ENCODE measurements around the gene CDK5R2. TPM values are rescaled to one million over a fixed set of nuclear protein-coding genes. Genes with fewer than 3 reads are reported as not detected.

CDK5R2 gene
- total RNA-seq, 1 experiment from 2014 or later = 1.3 TPM

- intact Hi-C loops (cut with micrococcal nuclease; ENCODE audit: unreplicated experiment) = loop anchor here (5.0 kb wide), 1 partner anchor 129 kb away; no protein-coding TSS in a partner anchor
- no peak overlapping the region for H3K27ac ChIP-seq (ENCODE audit: low read length)
- DNase-seq (ENCODE audit: low read depth, low spot score) (no peak), ATAC-seq (peak; percentile 57)
- H3K9me3 ChIP-seq (ENCODE audit: control insufficient read depth, insufficient read depth, low read depth, low read length) = no peaks in the 10 kb centered on the region
- no peaks in the 10 kb centered on the region for H3K36me3 ChIP-seq (ENCODE audit: control insufficient read depth, insufficient read depth, low read length)
- ChIA-PET CTCF (interaction anchor here (0.5 to 2.5 kb wide), 14 partner anchors 12 to 231 kb away, joined by 3 to 20 read pairs (median 4); partner anchors contain the start of gene CDK5R2), POLR2A (no interaction called here)
- peaks cover 16% of the 10 kb centered on the region; the same call in 1 of the 2 replicates for H3K27me3 ChIP-seq (ENCODE audit: control insufficient read depth, insufficient read depth, low read length)
- peak overlapping the region; percentile 6 to 49; a peak in 2 of 4 replicates for H3K4me3 ChIP-seq (ENCODE audit: low read depth in 2 of 2, low read length in 2 of 2)
- BruUV-seq (replicated peaks) = no TSS peak
- TF ChIP-seq POLR2AphosphoS5 (IDR thresholded peaks at IDR 0.05; ENCODE audit: low read depth, low read length) (no peak), SIN3A (IDR thresholded peaks at IDR 0.05; ENCODE audit: borderline replicate concordance, insufficient read depth, low read depth, low read length) (no peak), REST (IDR thresholded peaks at IDR 0.05; ENCODE audit: insufficient read depth in 1 of 2, low read depth in 2 of 2, low read length in 1 of 2) (no peak), CTCF (IDR thresholded peaks at IDR 0.05) (no peak), TCF7L2 (IDR thresholded peaks at IDR 0.05; ENCODE audit: low read depth, low read length) (no peak)
- H3K4me1 ChIP-seq (ENCODE audit: control insufficient read depth, insufficient read depth, low read length) = peaks cover 12% of the 10 kb centered on the region
- in situ Hi-C loops (cut with HindIII; ENCODE audit: low pct_unique_long_range_greater_than_20kb, low sequenced_read_pairs) = no loop called here
Measured at GRCh38 chr2:218980735-218981389, 21.4 kb downstream of the CDK5R2 start.

DNA sequence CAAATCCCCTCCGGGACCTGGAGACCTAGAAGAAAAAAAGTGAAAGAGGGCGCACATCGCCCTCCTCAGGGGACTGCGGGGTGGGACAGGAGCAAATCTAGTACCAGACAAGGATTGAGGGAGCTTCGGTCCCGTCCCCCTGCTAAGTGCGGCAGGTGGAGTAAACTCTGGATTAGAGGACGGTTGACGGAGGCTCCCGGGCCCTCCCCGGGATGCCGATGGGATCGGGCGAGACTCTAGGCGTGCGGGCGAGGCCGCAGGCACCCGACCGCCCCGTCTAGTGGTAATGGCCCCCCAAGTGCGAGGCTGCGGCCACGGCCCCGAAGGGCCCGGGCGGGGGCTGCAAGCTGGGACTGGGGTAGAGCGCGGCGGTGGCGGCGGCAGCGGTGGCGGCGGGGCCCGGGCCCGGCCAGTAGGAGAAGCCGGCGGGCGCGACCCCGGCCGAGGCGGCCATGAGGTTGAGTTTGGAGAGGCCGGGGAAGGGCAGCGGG, 22.0 kb downstream of the CDK5R2 start:
- peak; percentile 29 for ATAC-seq

More for the DNA sequence above, 22.0 kb downstream of the CDK5R2 start:
- Histone ChIP-seq H3K27ac (ENCODE audit: low read length) (no peak overlapping the region), H3K27me3 (ENCODE audit: control insufficient read depth, insufficient read depth, low read length) (peaks cover 18% of the 10 kb centered on the region; the same call in 1 of the 2 replicates), H3K4me1 (ENCODE audit: control insufficient read depth, insufficient read depth, low read length) (peaks cover 12% of the 10 kb centered on the region), H3K9me3 (ENCODE audit: control insufficient read depth, insufficient read depth, low read depth, low read length) (no peaks in the 10 kb centered on the region), H3K36me3 (ENCODE audit: control insufficient read depth, insufficient read depth, low read length) (no peaks in the 10 kb centered on the region), H3K4me3 (ENCODE audit: low read depth in 2 of 2, low read length in 2 of 2) (peak overlapping the region; percentile 23 to 49)
- intact Hi-C loops (cut with micrococcal nuclease; ENCODE audit: unreplicated experiment) (loop anchor here (5.0 kb wide), 1 partner anchor 129 kb away; no protein-coding TSS in a partner anchor), in situ Hi-C loops (cut with HindIII; ENCODE audit: low pct_unique_long_range_greater_than_20kb, low sequenced_read_pairs) (no loop called here)
- POLR2A ChIA-PET = interaction anchor here (0.7 kb wide), 1 partner anchor 63 kb away, joined by 3 read pairs; no protein-coding TSS in a partner anchor
- no TSS peak for BruUV-seq (replicated peaks)
- CTCF ChIA-PET = interaction anchor here (0.6 to 2.5 kb wide), 7 partner anchors 11 to 104 kb away, joined by 3 to 20 read pairs (median 7); no protein-coding TSS in a partner anchor
- no peak for TF ChIP-seq CTCF (IDR thresholded peaks at IDR 0.05)
- no peak for TF ChIP-seq REST (IDR thresholded peaks at IDR 0.05; ENCODE audit: insufficient read depth in 1 of 2, low read depth in 2 of 2, low read length in 1 of 2)
- TF ChIP-seq TCF7L2 (IDR thresholded peaks at IDR 0.05; ENCODE audit: low read depth, low read length) = no peak
- TF ChIP-seq SIN3A (IDR thresholded peaks at IDR 0.05; ENCODE audit: borderline replicate concordance, insufficient read depth, low read depth, low read length) = no peak
- no peak for TF ChIP-seq POLR2AphosphoS5 (IDR thresholded peaks at IDR 0.05; ENCODE audit: low read depth, low read length)
- no peak for DNase-seq (ENCODE audit: low read depth, low spot score)

Measured in Panc1 (cell line).